Small intestine (tissue), 7 donors: ENCODE results near the gene CLP1. TPM values are rescaled to one million over a fixed set of nuclear protein-coding genes. Genes with fewer than 3 reads are reported as not detected.
"Not testable (repeated sequence)": the region's sequence is repeated elsewhere in the genome, so short reads cannot be mapped to it uniquely, and the experiment has no call there.

Experiments
- DNase-seq, 2 donors: peaks; one replicate each; pipeline versions ENCODE4 v3.0.0 to v3.0.0-alpha.2; 2013
- FAIRE-seq: peaks from 2 replicates; lab custom pipeline; 2012; peaks lifted over from hg19 to GRCh38; lab: Jason Lieb, UNC
- H3K27ac ChIP-seq, 3 donors: one replicate each; pipeline ENCODE4 v1.5.1; 2013; ENCODE audit warnings: low read length in 2 of 3, mild to moderate bottlenecking in 2 of 3, control low read depth in 1 of 3, inconsistent platforms in 1 of 3, low read depth in 1 of 3, moderate library complexity in 1 of 3
- H3K27me3 ChIP-seq, 3 donors: one replicate each; pipeline ENCODE4 v1.6.1; 2013; ENCODE audit warnings: low read length in 3 of 3, inconsistent platforms in 1 of 3; ENCODE audit not compliant: control insufficient read depth in 3 of 3, insufficient read depth in 3 of 3
- H3K36me3 ChIP-seq, 3 donors: one replicate each; pipeline ENCODE4 v1.6.1; 2013; ENCODE audit warnings: low read length in 3 of 3, inconsistent platforms in 1 of 3, low read depth in 1 of 3, mild to moderate bottlenecking in 1 of 3, moderate library complexity in 1 of 3; ENCODE audit not compliant: control insufficient read depth in 3 of 3, insufficient read depth in 2 of 3
- H3K4me1 ChIP-seq, 3 donors: one replicate each; pipeline ENCODE4 v1.6.1; 2013; ENCODE audit warnings: low read length in 2 of 3, inconsistent platforms in 1 of 3, low read depth in 1 of 3, mild to moderate bottlenecking in 1 of 3, moderate library complexity in 1 of 3; ENCODE audit not compliant: control insufficient read depth in 3 of 3, insufficient read depth in 2 of 3
- H3K4me3 ChIP-seq, 3 donors: one replicate each; pipeline ENCODE4 v1.5.1; 2013; ENCODE audit warnings: low read length in 3 of 3, control low read depth in 1 of 3, inconsistent platforms in 1 of 3, low read depth in 1 of 3, mild to moderate bottlenecking in 1 of 3, moderate library complexity in 1 of 3
- H3K9me3 ChIP-seq, 2 donors: one replicate each; pipeline ENCODE4 v1.6.1; 2013; ENCODE audit warnings: low read depth in 1 of 2, low read length in 1 of 2; ENCODE audit not compliant: control insufficient read depth in 2 of 2, insufficient read depth in 1 of 2
- WGBS, 3 donors: extraction: QIAGEN DNeasy Blood & Tissue Kit; methylation state at CpG; one replicate each; pipeline ENCODE4 v1.1.7; 2013; 5-methylcytosine and 5-hydroxymethylcytosine counted together
- polyA plus RNA-seq, 4 donors: library from polyadenylated mRNA; stranded (reverse) in 3 of 4; unstranded in 1 of 4; fragments of 200-250 nt in 3 of 4; fragments of 120-200 nt in 1 of 4; gene quantifications; one replicate each; pipeline versions ENCODE4 v1.2.1 to v1.2.3, GENCODE V29; 2013
- donor health status: healthy with polysubstance abuse.
- donor health status: control.
- donor health status: control.
- donor health status: Bipolar disorder and iron deficiency.
- donor health status: healthy.

The CLP1 gene
- polyA plus RNA-seq, 4 donors, result 10.3 to 14.7 (median 13.0) TPM

DNA sequence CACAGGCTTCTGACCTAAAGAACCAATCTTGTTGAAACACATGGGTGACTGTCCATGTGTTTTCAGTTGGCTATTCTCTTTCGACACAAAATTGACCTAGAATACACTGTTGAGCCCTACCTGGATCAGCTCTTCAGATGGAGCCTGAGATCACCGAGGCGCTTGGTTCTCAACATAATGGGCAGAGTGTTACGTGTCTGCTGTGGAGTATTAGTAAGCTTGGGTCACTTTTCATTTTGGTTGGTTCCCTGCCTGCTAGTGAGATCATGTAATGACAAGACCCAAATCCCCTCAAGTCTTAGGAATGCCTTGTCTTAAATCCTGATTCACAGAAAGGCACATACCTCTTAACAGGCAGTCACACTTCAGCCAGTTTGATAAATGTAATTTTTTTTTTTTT lies 45.8 kb downstream of the CLP1 start:
- DNase-seq (no peak), FAIRE-seq (no peak)
- no peaks in the 10 kb centered on the region for H3K27me3 ChIP-seq
- H3K4me1 ChIP-seq, result no peaks in the 10 kb centered on the region
- no peak overlapping the region for H3K27ac ChIP-seq
- WGBS, 3 donors, result 95 to 97% (median 96%) methylated on average over 4 of the region's 4 CpGs
- peaks cover 21 to 50% (median 29%) of the 10 kb centered on the region in 3 donors for H3K36me3 ChIP-seq
- no peak overlapping the region for H3K4me3 ChIP-seq
- no peaks in the 10 kb centered on the region for H3K9me3 ChIP-seq

DNA sequence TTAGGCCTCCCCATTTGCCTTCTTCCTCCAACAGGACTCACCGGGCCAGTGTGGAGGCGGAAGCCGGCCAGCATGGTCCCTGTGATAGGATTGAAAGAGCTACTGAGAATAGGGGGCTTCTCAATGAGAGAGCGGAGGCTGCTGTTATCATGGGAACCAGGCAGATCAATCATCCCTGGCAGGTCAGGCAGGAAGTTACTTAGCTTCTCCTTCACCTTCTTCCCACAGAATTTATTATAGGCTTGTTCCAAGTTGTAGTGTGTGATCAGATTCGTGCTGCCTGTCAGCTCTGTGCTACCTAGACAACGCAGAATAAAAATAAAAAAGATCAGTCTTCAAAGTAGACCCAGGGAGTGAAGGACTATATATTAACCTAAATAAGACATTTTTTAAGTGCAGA lies 47.4 kb downstream of the CLP1 start:
- FAIRE-seq (no peak), DNase-seq (no peak)
- 87 to 93% (median 91%) methylated on average over 6 of the region's 6 CpGs for WGBS, 3 donors

DNA sequence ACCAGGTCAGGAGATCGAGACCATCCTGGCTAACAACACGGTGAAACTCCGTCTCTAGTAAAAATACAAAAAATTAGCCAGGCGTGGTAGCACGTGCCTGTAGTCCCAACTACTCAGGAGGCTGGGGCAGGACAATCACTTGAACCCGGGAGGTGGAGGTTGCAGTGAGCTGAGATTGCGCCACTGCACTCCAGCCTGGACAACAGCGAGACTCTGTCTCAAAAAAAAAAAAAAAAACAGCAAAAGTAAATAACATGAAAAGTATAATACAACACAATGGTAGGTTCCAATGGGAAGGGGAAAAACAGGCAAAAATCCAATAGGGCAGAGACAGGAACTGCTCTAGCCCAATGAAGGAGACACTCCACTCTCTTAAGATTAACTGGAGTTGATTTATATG lies 47.9 kb downstream of the CLP1 start:
- not testable (repeated sequence) for DNase-seq, H3K27me3 ChIP-seq, H3K27ac ChIP-seq, FAIRE-seq, H3K4me3 ChIP-seq, H3K4me1 ChIP-seq, H3K9me3 ChIP-seq
- WGBS, 3 donors, result 93 to 97% (median 93%) methylated on average over 8 of the region's 8 CpGs
- peaks cover 10 to 33% (median 19%) of the 10 kb centered on the region in 3 donors for H3K36me3 ChIP-seq

More for the DNA sequence above, 47.4 kb downstream of the CLP1 start:
- no peaks in the 10 kb centered on the region for H3K9me3 ChIP-seq
- no peaks in the 10 kb centered on the region for H3K4me1 ChIP-seq
- peaks cover 11 to 37% (median 22%) of the 10 kb centered on the region in 3 donors for H3K36me3 ChIP-seq
- H3K4me3 ChIP-seq, result no peak overlapping the region
- H3K27me3 ChIP-seq, result no peaks in the 10 kb centered on the region
- H3K27ac ChIP-seq, result no peak overlapping the region

DNA sequence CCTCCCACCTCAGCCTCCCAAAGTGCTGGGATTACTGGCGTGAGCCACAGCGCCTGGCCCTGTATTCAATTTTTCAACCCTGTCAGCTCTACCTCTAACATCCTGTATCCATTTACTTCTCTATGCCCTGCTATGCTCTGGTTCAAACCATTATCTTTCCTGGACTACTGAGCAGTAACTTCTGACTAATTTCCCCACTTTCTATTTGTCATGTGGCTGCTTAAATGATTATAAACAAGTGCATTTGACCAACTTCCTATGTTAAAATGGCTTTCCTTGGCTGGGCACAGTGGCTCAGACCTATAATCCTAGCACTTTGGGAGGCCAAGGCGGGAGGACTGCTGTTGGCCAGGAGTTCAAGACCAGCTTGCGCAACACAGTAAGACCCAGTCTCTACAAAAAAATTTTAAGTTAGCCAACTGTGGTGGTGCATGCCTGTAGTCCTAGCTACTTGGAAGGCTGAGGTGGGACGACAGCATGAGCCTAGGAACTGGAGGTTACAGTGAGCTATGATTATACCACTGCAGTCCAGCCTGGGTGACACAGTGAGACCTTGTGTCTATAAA lies 52.3 kb downstream of the CLP1 start:
- DNase-seq (no peak), FAIRE-seq (no peak)
- WGBS, 3 donors, result 92 to 99% (median 93%) methylated on average over 5 of the region's 5 CpGs
- Histone ChIP-seq H3K27ac (no peak overlapping the region), H3K4me3 (no peak overlapping the region), H3K36me3 (peaks cover 0 to 7% (median under 1%) of the 10 kb centered on the region in 3 donors), H3K4me1 (peaks cover 8 to 19% (median 11%) of the 10 kb centered on the region in 3 donors), H3K9me3 (no peaks in the 10 kb centered on the region), H3K27me3 (no peaks in the 10 kb centered on the region)

Other genes starting within 250 kb of the CLP1 start
- 10 to 100 TPM in 2 of 4 donors, 1 to 10 TPM in 2; 2.4 to 13.8 (median 8.3) TPM for gene SLC43A3, start 230.6 kb upstream of the CLP1 start, polyA plus RNA-seq
- gene RTN4RL2, start 197.2 kb upstream of the CLP1 start, polyA plus RNA-seq, result under 1 TPM in 2 of 4 donors, not detected in 2; 0.70 to 0.87 TPM
- gene SLC43A1, start 142.1 kb upstream of the CLP1 start, polyA plus RNA-seq, result 10 to 100 TPM in 2 of 4 donors, 1 to 10 TPM in 1, under 1 TPM in 1; 0.67 to 25.0 (median 7.9) TPM
- gene TIMM10, start 127.0 kb upstream of the CLP1 start, polyA plus RNA-seq, result 10 to 100 TPM; 26.0 to 84.8 (median 60.7) TPM
- gene SMTNL1, start 120.2 kb upstream of the CLP1 start, polyA plus RNA-seq, result under 1 TPM in 1 of 4 donors, not detected in 3; 0.58 TPM
- gene UBE2L6, start 90.1 kb upstream of the CLP1 start, polyA plus RNA-seq, result 10 to 100 TPM; 51.7 to 72.3 (median 58.7) TPM
- gene SERPING1, start 60.1 kb upstream of the CLP1 start, polyA plus RNA-seq, result 100 to 1,000 TPM in 1 of 4 donors, 10 to 100 TPM in 2, 1 to 10 TPM in 1; 5.4 to 201 (median 20.3) TPM
- 1 to 10 TPM in 2 of 4 donors, under 1 TPM in 1, not detected in 1; 0.86 to 2.2 (median 1.4) TPM for gene YPEL4, start 7.8 kb upstream of the CLP1 start, polyA plus RNA-seq
- gene ZDHHC5, start 10.4 kb downstream of the CLP1 start, polyA plus RNA-seq, result 10 to 100 TPM; 19.5 to 46.7 (median 30.6) TPM
- 10 to 100 TPM; 12.4 to 18.4 (median 17.0) TPM for gene MED19, start 54.5 kb downstream of the CLP1 start, polyA plus RNA-seq
- gene TMX2, start 54.8 kb downstream of the CLP1 start, polyA plus RNA-seq, result 100 to 1,000 TPM in 1 of 4 donors, 10 to 100 TPM in 3; 43.4 to 152 (median 81.3) TPM
- 100 to 1,000 TPM in 3 of 4 donors, 10 to 100 TPM in 1; 78.3 to 148 (median 128) TPM for gene SELENOH, start 83.7 kb downstream of the CLP1 start, polyA plus RNA-seq
- gene BTBD18, start 94.1 kb downstream of the CLP1 start, polyA plus RNA-seq, result under 1 TPM in 1 of 4 donors, not detected in 3; 0.10 TPM
- 100 to 1,000 TPM in 2 of 4 donors, 10 to 100 TPM in 2; 62.2 to 195 (median 119) TPM for gene CTNND1, start 104.0 kb downstream of the CLP1 start, polyA plus RNA-seq